Embryonic facial prominence (tissue), 1 donor: Measurements from ENCODE around the gene GORASP2.

Experiments
- DNase-seq: peaks from one replicate; pipeline ENCODE4 v3.0.0-alpha.2; 2016; ENCODE audit errors: extremely low spot score

The GORASP2 gene

DNA sequence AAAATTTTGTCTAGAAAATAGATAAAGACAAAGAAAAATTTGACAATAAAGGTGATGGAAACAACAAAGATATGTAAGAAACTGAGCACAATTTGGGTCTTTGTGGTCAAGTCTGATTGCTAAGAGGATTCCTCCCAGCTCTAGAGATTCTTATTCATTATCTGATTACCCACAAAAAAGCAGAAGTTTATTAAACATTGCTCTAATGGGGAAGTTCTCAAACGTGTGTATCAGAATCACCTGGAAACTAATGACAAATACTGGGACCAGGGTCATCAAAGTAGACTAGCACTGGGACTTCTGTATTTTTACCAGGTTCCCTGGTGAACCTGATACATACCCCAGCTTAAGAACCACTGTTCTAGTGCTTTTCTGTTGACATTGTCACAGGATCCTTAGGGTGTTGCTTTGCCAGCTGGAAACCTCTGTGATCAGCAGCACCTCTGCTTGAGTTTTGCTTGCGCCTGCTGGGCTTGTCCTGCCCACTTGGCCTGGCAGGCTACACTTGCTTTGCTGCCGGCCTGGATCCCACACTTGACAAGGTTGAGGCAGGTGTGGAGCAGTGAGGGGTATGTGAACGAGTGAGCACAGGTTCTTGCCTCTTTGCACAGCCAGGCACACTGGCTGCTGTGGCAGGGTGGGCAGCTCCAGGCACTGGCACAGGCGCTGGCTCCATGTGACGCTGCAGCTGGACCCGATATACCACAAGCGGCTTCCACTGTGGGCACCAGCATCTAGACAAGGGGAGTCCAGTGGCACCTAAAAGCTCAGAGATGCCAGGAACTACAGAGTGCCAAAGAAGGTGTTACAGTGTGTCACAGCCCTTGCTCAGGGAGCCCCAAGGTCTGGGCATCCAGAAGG is 6.2 kb upstream of the GORASP2 start:
- no peak for DNase-seq

DNA sequence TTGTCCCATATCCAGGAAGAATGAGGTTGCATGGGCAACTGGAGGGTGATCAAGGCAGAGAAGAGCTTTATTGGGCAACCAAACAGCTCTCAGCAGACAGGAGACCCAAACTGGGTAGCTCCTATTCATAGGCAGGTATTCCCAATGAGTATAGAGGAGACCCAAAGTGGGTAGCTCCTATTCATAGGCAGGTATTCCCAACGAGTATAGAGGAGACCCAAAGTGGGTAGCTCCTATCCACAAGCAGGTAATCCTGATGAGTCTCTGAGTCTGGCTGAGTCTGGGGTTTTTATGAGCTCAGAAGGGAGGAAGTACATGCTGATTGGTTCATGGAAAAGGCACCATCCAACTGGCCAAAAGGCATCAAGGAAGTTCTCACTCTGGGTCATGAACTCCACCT is 5.3 kb upstream of the GORASP2 start:
- DNase-seq: no peak

DNA sequence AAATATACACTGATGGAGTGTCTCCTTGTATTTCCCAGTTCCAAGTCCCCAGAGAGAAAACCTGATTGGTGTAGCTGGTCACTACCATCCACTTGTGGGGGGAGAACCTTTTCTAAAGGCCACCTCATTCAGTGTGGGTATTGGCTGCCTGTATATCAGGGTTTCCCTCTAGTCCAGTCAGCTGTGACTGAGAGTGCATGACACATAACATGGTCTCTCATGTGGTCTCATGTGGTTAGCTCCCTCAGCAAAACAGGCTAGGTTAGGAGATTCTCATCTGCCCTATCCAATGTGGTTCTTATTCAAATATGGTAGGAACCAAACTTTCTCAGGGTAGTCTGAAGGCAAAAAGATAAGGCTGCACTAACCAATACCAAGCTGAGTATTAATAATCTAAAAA is 4.1 kb upstream of the GORASP2 start:
- DNase-seq: no peak

DNA sequence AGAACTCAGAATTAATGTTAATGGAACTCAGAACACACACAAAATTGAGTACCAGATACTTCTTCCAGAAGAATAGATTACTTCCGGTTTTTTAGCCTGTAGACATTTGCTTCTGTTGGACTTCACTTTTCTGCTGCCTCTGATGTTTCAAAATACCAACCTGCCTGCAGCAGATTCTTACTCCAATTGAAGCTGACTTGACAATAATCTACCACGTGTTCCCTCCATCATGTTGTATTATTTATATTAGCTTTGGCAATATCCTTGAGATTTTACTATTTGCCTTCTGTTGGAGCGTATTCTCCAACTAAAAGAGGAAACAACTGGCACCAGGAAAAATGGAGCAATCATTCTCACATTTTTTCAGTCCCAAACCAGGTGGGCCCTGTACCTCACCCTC is 3.1 kb upstream of the GORASP2 start:
- DNase-seq: no peak

DNA sequence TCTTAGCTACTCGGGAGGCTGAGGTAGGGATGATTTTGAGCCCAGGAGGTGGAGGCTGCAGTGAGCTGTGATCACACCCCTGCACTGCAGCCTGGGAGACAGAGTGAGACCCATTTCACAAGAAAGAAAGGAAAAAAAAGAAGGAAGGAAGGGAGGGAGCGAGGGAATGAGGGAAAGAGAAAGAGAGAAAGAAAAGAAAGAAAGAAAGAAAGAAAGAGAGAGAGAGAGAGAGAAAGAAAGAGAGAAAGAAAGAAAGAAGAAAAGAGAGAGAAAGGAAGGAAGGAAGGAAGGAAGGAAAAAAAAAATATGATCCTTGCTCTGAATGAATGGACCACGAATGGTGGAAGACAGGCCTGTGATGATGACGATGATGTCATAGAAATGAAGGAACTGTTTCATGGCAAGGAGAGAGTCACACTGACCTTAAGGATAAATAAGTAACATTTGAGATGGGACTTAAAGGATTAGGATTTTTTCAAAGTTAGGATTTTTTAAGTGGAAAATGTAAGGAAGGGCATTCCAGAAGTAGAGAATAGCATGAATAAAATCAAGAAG is 2.2 kb upstream of the GORASP2 start:
- no peak for DNase-seq

DNA sequence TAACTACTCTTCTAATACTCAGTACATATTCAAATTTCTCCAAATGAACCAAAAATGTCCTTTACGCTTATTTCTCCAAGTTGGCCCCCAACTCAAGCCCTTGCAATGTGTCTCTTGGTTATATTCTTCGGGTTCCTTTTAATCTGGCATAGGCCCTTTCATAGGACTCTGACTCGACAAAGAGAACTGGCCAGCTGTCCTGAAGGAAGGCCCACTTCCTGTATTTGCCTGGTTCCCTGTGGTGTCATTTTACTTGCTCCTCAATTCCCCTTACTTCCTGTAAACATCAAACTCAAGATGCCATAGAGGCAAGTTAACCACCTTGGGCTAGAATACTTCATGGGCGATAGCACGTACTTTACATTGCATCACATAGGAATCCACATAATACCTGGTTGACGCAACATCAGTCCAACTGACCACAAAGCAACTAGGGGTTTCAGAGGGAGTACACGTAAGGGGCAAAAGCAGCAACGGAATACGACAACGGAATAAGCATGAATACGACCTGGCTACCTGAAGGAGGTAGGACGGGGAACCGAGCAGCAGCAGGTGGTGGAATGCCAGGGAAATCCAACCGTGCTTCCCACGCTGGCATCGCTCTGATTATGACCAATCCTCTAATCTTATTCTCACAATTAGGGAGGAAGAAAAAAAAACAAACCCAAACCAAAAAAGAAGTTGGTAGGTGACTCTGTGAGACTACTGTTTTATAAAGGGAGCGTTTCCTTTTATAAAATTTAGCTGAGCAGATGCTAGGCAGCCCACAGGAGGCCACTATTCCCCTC is 823 bp upstream of the GORASP2 start:
- no peak for DNase-seq

DNA sequence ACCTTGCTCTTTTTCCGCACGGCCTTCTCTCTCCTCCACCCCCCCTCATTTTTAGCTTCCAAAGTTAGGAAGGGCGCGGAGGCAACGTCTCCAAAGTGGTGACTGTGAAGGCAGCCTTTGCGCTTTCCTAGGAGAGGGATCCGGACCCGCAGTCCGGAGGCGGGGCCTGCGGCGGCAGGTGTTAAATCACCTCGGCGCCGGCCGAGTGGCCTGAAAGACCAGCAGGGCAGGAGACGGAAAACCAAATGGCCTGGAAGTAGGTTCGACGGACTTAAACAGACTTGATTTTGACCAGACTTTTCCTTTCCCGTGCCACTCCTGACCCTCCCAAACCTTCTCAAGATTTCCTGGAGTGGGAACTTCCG is 615 bp downstream of the GORASP2 start:
- no peak for DNase-seq

DNA sequence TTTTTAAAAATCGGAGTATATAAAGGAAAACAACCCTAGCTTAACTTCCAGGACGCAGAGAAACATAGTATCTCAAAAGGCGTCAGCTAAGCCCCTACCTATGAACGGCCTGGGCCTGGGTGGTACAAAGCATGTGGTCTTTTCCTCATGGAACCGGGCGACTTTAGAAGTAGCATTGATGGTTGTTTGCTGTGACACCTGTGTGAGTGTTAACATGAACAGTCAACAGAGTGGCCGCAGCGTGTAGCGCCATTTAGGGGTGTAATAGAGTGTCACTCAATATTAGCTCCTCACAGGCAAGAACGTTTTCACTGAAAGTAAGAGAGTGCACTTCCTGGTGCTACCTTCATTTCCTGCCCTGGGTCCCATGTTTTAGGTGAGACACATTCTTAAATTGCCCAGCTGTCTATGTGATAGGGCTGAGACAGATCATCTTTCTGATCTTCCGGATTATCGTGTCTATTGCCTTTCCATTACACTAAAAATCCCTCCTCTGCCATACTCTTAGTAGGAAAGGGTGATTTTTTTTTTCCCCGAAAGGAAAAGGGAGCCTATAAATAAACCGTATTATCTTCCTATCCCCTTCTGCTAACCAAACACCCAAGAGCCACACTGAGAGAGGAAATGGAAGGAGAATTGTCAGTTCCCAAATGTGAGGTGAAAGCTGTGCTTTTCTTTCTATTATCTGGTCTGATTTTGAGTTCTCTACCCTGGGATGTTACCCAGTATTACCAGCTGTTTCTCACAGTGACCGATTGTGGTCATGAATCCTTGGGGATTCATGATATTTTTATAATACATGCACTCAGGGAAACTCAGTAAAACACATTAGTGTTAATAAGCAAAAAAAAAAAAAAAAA is 1.3 kb downstream of the GORASP2 start:
- DNase-seq: no peak

DNA sequence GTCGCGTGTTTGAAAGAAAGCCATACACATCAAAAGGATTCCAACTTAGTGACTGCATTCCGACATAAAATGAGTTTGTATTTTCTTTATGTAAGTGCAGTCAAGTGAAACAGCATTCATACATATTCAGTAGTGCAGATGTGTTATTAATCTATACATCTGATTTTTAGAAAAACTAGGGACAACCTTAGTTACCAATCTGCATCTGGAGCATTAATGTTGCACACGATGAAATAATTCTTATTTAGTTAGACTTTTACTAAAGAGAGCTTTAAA is 1.9 kb downstream of the GORASP2 start:
- no peak for DNase-seq

DNA sequence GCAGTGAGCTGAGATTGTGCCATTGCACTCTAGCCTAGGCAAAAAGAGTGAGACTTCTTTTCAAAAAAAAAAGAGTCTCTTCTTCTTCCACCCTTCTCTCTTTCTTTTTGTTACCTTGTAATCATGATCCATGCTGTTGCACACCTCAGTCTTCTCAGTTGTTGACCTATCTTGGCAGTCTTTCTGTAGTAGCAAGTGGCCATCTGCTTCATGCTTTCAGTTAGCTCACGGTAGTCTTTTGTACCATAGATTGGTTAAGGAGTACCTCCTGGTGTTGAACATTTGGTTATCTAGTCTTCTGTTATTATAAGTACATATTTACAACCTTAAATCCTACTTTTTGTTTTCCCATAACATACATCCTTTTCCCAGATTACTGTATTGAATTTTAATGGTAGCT is 3.1 kb downstream of the GORASP2 start:
- no peak for DNase-seq

DNA sequence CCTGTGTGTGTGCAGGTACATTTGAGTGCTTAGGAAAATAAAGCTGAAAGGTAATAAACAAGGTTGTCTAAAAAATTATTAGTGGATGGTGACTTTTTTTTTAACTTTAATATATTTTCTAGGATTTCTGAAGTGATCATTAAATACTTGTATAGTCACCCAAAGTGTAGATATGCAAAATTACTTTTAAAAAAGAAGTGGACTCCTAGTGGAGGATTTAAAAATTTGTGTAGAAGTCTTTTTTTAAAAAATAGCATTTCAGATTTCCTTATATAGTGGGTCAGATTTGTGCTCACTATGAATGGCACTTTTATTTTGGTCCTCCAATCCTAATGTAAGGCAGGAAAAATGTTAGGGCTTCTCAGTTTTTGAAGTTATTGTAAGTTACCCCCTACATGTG is 3.9 kb downstream of the GORASP2 start:
- DNase-seq: no peak

DNA sequence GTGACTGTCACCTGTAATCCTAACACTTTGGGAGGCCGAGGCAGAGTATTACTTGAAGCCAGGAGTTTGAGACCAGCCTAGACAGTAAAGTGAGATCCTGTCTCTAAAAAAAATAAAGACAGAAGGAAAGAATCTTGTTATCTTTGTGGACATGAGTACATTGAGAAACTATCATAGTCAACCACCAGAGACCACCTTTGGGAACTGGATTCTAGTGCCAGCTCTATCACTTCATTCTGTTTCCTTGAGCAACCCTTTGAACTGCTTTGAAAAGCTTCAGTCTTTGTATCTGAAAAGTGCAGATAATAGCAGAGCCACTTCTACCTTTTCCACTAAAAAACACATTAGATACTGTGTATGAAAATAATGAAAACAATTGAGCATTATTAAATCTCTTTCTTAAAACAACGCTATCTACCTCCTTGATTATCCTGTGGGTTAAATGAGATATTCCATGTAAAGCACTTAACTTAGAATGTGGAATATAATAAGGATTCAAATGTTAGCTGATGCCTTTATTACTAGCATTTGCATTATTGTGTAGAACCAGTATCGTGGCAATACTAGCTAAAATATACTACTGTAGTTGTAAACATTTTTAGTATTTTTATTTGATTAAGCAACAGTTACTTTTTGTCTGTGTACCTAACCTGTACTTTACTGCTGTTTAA is 8.8 kb downstream of the GORASP2 start:
- no peak for DNase-seq

DNA sequence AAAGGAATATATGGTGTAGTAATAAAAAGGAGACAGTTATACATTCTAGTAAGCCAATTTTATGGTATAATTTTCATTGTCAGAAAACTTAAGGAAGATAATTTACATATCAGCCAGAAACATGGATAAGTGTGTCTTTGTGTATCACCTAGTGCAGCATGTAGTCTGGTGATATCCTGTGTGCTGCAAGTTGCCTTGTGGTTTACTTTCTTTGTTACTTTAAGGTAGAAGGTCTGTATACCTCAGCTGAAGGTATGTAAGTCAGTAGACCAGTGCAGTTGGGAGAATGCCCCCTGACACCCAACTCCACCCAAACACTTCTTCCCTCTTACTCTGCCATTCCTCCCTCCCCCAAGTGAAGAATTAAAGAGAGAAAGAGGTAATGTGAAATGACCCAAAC is 11.0 kb downstream of the GORASP2 start:
- DNase-seq: no peak

DNA sequence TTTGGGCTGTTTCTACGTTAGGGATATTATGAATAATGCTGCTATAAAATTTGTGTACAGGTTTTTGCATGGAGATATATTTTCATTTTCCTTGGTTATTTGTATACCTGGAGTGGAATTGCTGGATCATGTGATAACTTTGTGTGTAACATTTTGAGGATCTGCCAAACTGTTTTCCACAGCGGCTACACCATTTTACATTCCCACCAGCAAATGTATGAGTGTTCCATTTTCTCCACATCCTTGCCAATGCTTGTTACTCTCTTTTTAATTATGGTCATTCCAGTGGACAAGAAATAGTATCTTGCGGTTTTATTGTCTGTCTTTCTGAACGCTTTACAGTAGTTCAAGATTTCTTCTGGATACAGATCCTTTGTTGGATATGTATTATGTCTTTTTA is 13.6 kb downstream of the GORASP2 start:
- no peak for DNase-seq

DNA sequence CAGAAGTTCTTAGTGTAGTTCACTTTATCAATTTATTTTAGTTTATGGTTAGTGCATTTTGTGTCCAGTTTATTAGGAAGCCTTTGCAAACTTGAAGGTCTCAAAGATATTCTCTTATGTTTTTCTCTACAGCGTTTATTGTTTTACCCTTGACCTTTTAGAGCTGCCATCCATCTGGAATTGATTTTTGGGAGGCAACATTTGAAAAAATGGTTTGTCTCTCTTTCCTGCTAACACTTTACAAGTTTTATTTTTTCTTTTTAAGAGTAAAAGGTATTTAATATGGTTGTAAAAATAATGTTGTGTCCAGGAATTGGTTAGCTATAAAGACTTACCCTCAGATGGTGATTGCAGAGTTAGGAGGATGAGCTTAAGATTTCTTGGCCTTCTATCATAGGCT is 14.0 kb downstream of the GORASP2 start:
- DNase-seq: no peak

DNA sequence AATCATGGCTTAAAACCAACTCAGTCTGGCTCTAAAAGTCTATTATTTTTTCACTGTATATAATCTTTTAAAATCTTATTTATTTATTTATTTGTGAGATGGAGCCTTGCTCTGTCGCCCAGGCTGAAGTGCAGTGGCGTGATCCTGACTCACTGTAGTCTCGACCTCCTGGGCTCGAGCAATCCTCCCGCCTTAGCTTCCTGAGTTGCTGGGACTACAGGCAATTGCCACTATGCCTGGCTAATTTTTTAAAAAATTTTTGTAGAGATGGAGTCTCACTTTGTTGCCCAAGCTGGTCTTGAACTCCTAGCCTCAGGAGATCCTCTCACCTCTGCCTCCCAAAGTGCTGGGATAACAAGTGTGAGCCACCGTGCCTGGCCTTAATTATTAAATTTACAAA is 14.5 kb downstream of the GORASP2 start:
- DNase-seq: no peak

DNA sequence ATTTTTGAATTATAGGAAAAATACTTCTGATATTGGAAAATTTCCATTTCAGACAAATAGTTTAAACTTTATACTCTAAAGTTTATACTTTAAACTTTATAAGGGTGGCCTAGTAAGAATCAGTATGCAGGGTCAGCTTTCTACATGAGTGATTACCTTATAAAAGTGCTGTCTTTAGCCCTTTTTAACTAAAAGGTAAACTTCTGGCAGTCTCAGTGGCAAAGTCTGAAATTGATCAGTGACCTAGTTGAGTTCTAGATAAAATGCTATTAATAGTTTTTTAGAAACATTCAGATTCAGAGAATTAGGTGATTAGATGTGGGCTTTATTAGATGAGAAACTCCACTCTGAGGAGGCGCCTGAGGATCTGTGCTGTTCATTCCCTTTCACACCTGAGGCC is 15.5 kb downstream of the GORASP2 start:
- no peak for DNase-seq

DNA sequence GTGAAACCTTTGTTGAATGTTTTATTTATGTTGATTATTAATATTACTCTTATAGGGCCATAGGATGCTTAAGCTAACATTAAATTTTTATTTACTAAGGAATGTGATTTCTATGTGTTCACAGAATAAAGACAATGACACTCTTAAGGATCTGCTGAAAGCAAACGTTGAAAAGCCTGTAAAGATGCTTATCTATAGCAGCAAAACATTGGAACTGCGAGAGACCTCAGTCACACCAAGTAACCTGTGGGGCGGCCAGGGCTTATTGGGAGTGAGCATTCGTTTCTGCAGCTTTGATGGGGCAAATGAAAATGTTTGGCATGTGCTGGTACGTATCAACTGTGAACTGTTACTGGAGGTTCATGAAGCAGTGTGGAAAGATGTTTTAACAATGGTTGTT is 20.4 kb downstream of the GORASP2 start:
- DNase-seq: no peak

DNA sequence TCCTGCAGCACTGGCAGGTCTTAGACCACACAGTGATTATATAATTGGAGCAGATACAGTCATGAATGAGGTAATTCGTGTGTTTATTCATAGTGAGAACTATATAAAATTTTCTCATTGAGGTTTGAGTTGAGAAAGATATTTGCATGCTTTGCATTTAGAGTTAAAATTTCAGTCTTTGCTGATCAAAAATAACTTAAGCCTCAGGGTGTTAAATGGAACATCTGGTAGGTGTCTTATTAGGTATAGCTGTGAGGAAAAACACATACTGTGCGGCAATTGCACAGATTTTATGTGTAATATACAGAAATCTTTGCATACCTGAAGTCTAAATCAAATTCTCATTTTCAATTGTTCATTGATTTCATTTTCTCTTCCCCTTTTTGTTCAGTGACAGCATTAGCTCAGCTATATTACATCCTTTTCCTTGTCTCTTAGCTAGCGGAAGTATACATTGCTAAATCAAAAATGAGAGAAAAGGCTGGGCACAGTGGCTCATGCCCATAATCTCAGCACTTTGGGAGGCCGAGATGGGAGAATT is 21.2 kb downstream of the GORASP2 start:
- no peak for DNase-seq

DNA sequence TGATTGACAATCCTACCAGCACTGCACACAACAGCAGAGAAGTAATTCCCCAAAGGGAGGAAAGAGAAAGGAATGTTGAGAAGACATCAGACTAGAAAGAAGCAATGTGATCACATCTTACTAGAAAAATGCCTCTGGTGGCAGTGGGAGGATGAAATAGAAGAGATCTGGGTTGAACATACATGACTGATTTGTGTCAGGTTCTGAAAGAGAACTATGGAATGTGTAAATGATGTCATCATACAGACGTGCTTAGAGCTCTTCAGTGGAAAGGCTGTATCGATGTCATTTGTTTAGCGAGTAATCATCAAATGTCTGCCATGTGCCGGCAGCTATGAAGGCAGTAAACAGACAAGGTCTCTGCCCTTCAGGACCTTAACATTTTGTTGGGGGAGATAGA is 24.9 kb downstream of the GORASP2 start:
- no peak for DNase-seq

DNA sequence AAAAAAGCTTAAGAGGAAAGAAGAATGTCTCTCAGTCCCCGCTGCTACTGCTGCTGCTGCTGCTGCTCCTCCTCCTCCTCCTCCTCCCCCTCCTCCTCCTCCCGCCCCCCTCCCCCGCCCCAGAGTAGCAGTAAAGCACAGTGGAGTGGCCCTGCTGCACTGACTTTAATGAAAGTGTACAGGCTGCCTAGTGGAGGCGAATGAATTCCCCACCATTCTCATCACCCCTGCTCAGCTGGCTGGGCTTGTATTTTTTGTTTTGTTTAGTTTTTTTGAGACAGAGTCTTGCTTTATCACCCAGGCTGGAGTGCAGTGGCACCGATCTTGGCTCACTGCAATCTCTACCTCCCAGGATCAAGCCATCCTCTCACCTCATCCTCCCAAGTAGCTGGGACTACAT is 34.3 kb downstream of the GORASP2 start:
- DNase-seq: no peak
